H1 (cell line): Measurements from ENCODE around the gene TNNT3. TPM values are rescaled to one million over a fixed set of nuclear protein-coding genes. Genes with fewer than 3 reads are reported as not detected.

Source experiments
- GABPA ChIP-seq: IDR thresholded peaks from 2 replicates; pipeline ENCODE4 v1.6.1; 2011; ENCODE audit warnings: mild to moderate bottlenecking, low read length, moderate library complexity, borderline replicate concordance; ENCODE audit not compliant: insufficient read depth
- polyA plus RNA-seq, 7 experiments: library from polyadenylated mRNA; depleted of rRNA in 3 of 7; stranded (reverse) in 5 of 7; unstranded in 2 of 7; fragments of >200 nt in 5 of 7; fragments of 200-250 nt in 2 of 7; gene quantifications; 1 replicate in 5 of 7; 2 replicates in 1 of 7; 4 replicates in 1 of 7; pipeline versions ENCODE4 v1.2.1 to v1.2.3, GENCODE V29; 2011 to 2013; ENCODE audit warnings: missing spikeins in 2 of 7, mixed read lengths in 2 of 7
- total RNA-seq: library from RNA; stranded (reverse); fragmentation: NEBNext Ultra II Directional; extraction: Animal tissue kit (Norgen Biotek cat#: 25700); gene quantifications from 2 replicates; pipeline ENCODE4 v1.2.1, GENCODE V29; 2021
- TF ChIP-seq, protein P1 (sequence below): IDR thresholded peaks from 2 replicates; pipeline ENCODE4 v1.6.1; 2011; ENCODE audit warnings: low read length, improper control_type of control experiment

Gene TNNT3
- total and polyA plus RNA-seq, 2 of the 8 experiments (the other 6 are each of a cell fraction or from before 2014, with no cell fraction given) = not detected

DNA sequence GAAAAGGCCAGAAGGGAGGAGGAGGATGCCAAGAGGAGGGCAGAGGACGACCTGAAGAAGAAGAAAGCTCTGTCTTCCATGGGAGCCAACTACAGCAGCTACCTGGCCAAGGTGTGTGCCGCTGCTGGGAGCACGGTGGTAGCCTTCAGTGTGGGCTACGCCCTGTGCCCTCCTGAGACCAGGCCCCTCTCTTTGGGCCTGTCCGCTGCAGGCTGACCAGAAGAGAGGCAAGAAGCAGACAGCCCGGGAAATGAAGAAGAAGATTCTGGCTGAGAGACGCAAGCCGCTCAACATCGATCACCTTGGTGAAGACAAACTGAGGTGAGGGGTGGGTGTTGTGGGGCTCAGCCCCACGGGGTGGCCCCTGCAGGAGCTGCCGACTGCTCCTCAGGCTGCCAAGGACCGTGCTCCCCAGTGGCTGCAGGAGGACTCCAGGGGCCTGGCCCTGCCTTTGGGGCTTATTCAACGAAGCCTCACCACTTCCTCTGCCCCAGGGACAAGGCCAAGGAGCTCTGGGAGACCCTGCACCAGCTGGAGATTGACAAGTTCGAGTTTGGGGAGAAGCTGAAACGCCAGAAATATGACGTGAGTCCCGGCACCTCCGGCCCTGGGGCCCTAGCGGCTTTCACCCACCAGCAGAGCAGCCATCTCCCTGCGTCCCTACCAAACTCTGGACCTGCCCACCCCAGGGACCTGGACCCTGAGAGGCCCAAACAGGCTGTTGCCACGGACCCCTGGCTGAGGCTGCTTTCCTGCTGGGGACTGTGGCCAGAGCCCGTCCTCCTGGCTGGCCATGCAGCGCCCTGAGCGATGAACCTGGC lies 15.0 kb downstream of the TNNT3 start (continued):
- TF ChIP-seq, protein P1, sequence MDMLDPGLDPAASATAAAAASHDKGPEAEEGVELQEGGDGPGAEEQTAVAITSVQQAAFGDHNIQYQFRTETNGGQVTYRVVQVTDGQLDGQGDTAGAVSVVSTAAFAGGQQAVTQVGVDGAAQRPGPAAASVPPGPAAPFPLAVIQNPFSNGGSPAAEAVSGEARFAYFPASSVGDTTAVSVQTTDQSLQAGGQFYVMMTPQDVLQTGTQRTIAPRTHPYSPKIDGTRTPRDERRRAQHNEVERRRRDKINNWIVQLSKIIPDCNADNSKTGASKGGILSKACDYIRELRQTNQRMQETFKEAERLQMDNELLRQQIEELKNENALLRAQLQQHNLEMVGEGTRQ = no peak
- no peak for TF ChIP-seq GABPA
